Ectodermal cell (in vitro differentiated cells): ENCODE measurements around the gene KRI1.
A peak's percentile ranks its signal among the peaks of the same experiment; 100 is the strongest.

Experiments used
- H3K27ac ChIP-seq: 2 replicates; pipeline ENCODE4 v1.7.0; 2013; ENCODE audit warnings: mild to moderate bottlenecking, low read depth, low read length; ENCODE audit not compliant: insufficient read depth, poor library complexity, severe bottlenecking
- H3K27me3 ChIP-seq: 2 replicates; pipeline ENCODE4 v1.7.0; 2013; ENCODE audit warnings: mild to moderate bottlenecking, low read length; ENCODE audit not compliant: insufficient read depth, control insufficient read depth, poor library complexity, severe bottlenecking
- H3K36me3 ChIP-seq: one replicate; pipeline ENCODE4 v1.7.0; 2013; ENCODE audit warnings: low read length; ENCODE audit not compliant: control insufficient read depth, insufficient read depth
- H3K4me1 ChIP-seq: one replicate; pipeline ENCODE4 v1.7.0; 2013; ENCODE audit warnings: low read length; ENCODE audit not compliant: control insufficient read depth, insufficient read depth
- H3K4me3 ChIP-seq: 2 replicates; pipeline ENCODE4 v1.7.0; 2013; ENCODE audit warnings: low read depth, low read length, control low read depth; ENCODE audit not compliant: insufficient read depth
- H3K9me3 ChIP-seq: 2 replicates; pipeline ENCODE4 v1.7.0; 2013; ENCODE audit warnings: mild to moderate bottlenecking, low read length, moderate library complexity; ENCODE audit not compliant: control insufficient read depth
- WGBS, 2 experiments: methylation state at CpG; one replicate each; pipeline ENCODE4 v1.1.7; 2013; ENCODE audit warnings: missing lambda C conversion rate in 2 of 2; 5-methylcytosine and 5-hydroxymethylcytosine counted together

Gene KRI1

DNA sequence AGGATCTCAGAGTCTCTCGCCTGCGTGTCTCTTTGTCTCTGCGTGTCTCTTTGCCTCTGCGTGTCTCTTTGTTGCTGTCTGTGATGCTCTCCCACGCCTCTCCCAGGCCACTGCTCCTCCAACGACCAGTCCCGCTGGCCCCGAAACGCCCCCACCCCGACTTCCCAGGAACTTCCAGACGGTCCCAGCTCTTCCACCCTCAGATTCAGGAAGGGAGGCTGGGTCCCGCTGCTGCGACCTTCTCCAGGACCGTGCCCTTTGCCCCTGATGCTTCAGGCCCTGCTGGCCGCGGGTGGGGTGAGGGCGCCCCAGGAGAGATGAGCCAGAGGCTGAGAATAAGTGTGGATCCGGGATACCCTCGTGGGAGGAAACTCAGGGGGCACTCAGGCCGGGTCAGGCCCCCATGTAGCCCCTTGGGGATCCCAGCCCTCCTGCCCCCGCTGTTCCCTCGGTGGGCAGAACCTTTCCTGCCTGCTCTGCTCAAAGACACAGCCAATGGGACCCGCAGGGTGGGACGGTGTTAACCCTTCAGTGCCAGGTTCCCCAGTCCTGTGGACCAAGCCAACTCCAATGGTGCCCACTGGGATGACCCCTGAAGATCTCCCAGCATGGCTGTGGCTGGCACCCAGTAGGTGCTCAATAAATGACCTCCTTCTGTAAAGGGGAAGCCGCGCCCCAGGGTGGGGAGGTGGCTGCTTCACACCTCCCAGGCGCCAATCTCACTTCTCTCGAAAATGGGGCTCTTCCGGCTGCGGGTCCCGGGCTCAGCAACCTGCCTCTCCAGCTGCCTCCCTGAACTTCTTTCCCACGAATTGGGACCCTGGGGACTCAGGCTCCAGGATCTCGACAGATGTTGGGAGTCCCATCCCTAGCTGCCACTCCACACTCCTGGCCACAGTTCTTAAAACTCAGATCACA, 47.1 kb downstream of the KRI1 start:
- Histone ChIP-seq H3K27me3 (peaks cover 61% of the 10 kb centered on the region), H3K4me1 (peaks cover 13% of the 10 kb centered on the region), H3K4me3 (peak overlapping the region; percentile 34), H3K36me3 (no peaks in the 10 kb centered on the region), H3K27ac (no peak overlapping the region), H3K9me3 (no peaks in the 10 kb centered on the region)
- 27 to 28% methylated on average over 33 of the region's 33 CpGs for WGBS, 2 experiments

DNA sequence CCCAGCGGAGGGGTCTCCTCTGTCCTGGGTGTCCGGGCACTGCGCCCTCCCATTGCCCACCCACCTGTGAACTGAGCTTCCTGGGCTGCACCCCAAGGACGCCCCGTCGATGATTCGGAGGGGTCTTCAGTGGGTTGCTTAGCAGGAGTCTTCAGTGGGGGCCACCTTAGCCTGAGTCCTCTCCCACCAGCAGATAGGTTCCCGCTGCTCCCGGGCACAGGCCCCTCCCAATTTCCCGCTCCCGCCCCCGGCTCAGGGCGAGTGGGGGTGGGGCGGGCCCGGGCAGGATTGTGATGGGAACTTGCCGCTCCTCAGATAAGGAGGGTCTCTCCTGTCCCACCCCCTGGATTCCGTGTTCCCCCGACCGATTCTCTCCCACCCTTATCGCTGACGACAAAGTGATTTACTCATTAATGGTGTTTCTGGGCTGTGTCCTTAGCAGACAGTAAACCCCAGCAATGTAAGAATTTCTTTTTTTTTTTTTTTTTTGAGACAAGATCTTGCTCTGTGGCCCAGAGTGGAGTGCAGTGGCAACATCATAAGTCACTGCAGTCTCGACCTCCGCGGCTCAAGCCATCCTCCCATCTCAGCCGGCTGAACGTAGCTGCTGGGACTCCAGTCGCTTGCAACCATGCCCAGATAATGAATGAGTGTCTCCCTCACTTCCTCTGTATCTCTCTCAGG, 47.9 kb downstream of the KRI1 start:
- Histone ChIP-seq H3K27ac (no peak overlapping the region), H3K4me3 (peak overlapping the region; percentile 34), H3K27me3 (peaks cover 69% of the 10 kb centered on the region), H3K36me3 (no peaks in the 10 kb centered on the region), H3K4me1 (peaks cover 13% of the 10 kb centered on the region), H3K9me3 (no peaks in the 10 kb centered on the region)
- WGBS, 2 experiments, result 2% methylated on average over 27 of the region's 27 CpGs

DNA sequence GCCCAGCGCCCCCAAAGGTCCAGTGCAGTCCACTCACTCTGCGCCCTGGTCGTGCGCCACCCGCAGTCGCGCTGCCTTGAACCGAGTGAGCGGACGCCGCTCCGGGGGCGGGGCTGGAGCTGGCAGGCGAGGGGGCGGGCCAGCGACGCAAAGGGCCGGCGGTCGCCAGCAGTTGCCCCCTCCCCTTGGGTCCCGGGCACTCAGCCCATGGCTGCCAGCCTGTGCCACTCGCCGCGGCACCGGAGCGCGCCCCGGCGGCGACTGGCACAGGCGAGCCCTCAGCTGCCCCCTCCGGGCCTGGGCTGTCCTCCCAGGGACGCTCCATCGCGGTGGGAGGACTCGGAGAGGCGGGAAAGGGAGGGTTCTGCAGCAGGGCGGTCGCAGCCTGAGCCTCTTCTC, 48.5 kb downstream of the KRI1 start, which contains the start of gene S1PR5:
S1PR5 (minus strand) TSS at position 87 of the 399 bp plus-strand sequence. CDS start 2,436 bp downstream, outside the sequence.
- peak within 1 kb of the TSS; percentile 34 for H3K4me3 ChIP-seq

DNA sequence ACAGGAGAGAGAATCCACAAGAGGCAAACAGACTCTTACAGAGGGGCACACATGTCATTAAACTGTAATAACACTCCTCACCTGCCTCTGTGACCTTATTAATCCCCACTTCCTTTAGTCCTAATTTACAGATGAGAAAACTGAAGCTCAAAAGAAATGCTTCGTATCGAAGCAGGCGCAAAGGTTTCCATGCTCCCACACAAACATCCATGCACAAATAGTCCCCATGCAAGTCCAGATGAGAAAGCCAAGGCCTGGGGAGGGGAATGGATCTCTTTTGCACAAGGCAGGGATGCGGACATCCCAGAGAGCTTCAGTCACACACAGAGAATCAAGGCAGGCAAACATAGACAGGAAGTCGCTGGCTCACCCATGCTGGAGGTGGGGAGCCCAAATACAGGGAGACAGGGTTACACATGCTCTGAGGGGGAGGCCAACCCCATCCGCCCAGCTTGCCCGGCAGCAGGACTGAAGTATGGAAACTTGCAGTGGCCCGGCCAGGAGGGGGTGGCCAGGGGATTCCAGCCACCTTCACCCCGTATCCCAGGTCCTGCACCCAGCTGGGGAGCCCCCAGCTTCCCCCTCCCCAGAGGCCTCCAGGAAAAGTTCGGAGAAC, 49.0 kb downstream of the KRI1 start:
- H3K4me3 ChIP-seq, result peak overlapping the region; percentile 34
- H3K9me3 ChIP-seq, result no peaks in the 10 kb centered on the region
- 53 to 54% methylated on average over 10 of the region's 10 CpGs for WGBS, 2 experiments
- peaks cover 13% of the 10 kb centered on the region for H3K4me1 ChIP-seq
- no peaks in the 10 kb centered on the region for H3K36me3 ChIP-seq
- H3K27me3 ChIP-seq, result peaks cover 79% of the 10 kb centered on the region
- H3K27ac ChIP-seq, result no peak overlapping the region

More for the DNA sequence above, 48.5 kb downstream of the KRI1 start, which contains the start of gene S1PR5:
- no peaks in the 10 kb centered on the region for H3K9me3 ChIP-seq
- H3K36me3 ChIP-seq, result no peaks in the 10 kb centered on the region
- H3K27ac ChIP-seq, result no peak within 1 kb of the TSS
- peaks cover 13% of the 10 kb centered on the region for H3K4me1 ChIP-seq
- 1 to 2% methylated on average over 39 of the region's 39 CpGs for WGBS, 2 experiments
- H3K27me3 ChIP-seq, result peaks cover 75% of the 10 kb centered on the region

DNA sequence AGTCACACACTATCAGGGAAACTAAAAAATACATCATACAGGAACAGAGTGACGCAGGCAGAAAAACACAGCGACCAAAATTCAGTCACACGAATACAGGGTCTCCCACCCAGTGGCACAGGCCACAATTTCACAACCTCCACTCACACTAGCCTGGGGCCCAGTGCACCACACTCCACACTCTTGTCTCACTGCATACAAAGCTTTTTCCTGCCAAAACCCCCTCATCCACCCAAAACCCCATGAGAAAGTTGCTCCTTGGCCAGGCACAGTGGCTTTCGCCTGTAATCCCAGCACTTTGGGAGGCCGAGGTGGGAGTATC, 49.8 kb downstream of the KRI1 start:
- Histone ChIP-seq H3K9me3 (no peaks in the 10 kb centered on the region), H3K27ac (no peak overlapping the region), H3K27me3 (peaks cover 83% of the 10 kb centered on the region), H3K4me1 (peaks cover 13% of the 10 kb centered on the region), H3K36me3 (no peaks in the 10 kb centered on the region), H3K4me3 (no peak overlapping the region)
- WGBS, 2 experiments, result 92% methylated on average over 5 of the region's 5 CpGs

DNA sequence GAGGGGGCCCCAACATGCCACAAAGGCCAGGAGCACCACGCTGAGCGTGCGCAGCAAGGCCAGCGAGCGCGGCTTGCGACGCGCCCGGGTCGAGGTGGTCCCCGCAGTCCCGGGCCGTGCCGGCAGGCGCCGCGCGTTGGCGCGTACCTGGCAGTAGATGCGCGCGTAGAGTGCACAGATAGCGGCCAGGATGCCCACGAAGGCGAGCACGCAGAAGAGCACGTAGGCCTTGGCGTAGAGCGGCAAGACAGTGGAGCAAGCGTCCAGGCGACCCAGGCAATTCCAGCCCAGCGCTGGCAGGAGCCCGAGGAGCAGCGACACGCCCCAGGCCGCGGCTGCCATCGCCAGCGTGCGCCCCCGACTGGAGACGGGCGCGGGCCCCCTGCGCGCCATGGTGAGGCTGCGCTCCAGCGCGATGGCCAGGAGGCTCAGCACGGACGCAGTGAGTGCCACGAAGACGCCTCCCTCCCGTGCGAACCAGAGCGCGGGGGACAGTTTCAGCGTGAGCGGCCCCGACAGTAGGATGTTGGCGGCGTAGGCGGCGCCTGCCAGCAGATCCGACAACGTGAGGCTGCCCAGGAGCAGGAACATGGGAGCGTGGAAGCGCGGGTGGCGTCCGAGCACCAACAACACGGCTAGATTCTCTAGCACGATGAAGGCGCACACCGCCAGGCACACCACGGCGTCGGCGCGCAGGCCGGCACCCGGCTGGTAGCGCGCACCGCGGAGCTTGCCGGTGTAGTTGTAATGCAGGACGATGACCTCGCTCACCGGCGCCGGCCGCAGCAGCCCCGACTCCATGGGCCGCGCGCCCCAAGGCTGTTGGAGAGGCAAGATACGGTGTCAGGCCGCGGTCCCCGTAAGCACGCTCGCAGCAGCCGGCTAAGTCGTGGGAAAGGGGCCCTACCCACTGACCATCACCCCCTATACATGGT, 51.3 kb downstream of the KRI1 start:
- no peaks in the 10 kb centered on the region for H3K36me3 ChIP-seq
- peaks cover 13% of the 10 kb centered on the region for H3K4me1 ChIP-seq
- 9 to 12% methylated on average over 107 of the region's 107 CpGs for WGBS, 2 experiments
- H3K4me3 ChIP-seq, result peak overlapping the region; percentile 11
- no peak overlapping the region for H3K27ac ChIP-seq
- no peaks in the 10 kb centered on the region for H3K9me3 ChIP-seq
- H3K27me3 ChIP-seq, result peaks cover 86% of the 10 kb centered on the region

DNA sequence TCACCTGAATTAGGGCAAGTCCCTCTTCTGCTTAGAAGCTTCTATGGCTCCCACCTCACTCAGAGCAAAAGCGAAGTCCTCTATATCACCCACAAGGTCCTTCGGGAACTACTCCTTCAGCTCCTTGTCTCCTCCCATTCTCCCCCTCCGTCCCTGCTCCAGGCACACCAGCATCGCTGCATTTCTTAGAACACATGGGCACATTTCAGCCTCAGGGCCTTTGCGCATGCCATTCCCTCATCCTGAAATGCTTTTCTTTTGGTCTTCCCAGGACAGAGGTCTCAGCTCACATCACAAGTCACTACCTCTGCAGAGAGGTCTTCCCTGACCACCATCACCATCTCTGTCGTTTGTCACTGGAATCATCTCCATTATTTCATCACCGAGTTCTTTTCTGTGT, 52.6 kb downstream of the KRI1 start:
- no peaks in the 10 kb centered on the region for H3K36me3 ChIP-seq
- no peaks in the 10 kb centered on the region for H3K9me3 ChIP-seq
- H3K27ac ChIP-seq, result no peak overlapping the region
- H3K27me3 ChIP-seq, result peaks cover 73% of the 10 kb centered on the region
- 87 to 88% methylated on average over 7 of the region's 7 CpGs for WGBS, 2 experiments
- no peak overlapping the region for H3K4me3 ChIP-seq
- peaks cover 8% of the 10 kb centered on the region for H3K4me1 ChIP-seq

DNA sequence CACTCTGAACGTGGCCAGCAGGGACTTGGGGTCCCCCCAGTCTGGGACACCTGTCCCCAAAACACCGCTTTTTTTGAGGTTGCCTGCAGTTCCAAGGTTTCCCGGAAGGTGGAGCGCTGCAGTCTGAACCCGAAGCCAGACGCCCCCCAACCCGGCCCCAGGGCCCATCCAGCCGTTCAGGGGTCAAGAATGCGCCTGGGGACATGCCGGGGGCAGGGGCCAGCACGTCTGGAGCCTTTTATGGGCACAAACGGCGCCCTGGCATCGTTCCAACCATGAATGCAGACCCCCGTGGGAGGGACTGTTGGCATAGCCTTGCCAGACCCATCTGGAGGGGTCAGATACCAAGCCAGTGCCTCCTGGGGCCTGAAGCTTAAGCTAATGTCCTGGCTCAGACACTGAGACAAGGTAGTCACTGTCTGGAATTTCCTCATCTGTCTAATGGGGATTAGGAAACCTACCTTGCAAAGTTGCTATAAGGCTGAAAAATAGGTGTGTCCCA, 55.5 kb downstream of the KRI1 start:
- Histone ChIP-seq H3K9me3 (no peaks in the 10 kb centered on the region), H3K36me3 (no peaks in the 10 kb centered on the region), H3K4me3 (no peak overlapping the region), H3K4me1 (peaks cover 4% of the 10 kb centered on the region), H3K27ac (no peak overlapping the region), H3K27me3 (peaks cover 44% of the 10 kb centered on the region)
- 21% methylated on average over 15 of the region's 15 CpGs for WGBS, 2 experiments

DNA sequence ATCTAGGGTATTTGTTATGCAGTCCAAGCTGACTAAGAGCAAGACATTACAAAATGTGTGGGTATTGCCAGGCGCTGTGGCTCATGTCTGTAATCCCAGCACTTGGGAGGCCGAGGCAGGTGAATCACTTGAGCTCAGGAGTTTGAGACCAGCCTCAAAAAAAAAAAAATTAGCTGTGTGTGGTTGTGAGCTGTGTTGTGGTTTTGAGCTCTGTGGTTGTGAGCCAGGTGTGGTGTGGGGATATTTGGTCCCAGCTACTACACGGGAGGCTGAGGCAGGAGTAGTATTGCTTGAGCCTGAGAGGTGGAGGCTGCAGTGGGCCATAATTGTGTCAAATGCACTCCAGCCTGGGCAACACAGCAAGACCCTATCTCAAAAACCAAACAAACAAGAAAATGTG, 57.1 kb downstream of the KRI1 start:
- no peaks in the 10 kb centered on the region for H3K36me3 ChIP-seq
- no peaks in the 10 kb centered on the region for H3K9me3 ChIP-seq
- WGBS, 2 experiments, result 90 to 94% methylated on average over 3 of the region's 3 CpGs
- no peak overlapping the region for H3K27ac ChIP-seq
- peaks cover 29% of the 10 kb centered on the region for H3K27me3 ChIP-seq
- H3K4me3 ChIP-seq, result no peak overlapping the region
- H3K4me1 ChIP-seq, result no peaks in the 10 kb centered on the region
